ENCODE measurements around the gene ALOXE3.

Gene ALOXE3

GRCh38 chr17:8131844-8132441, 13.6 kb upstream of the ALOXE3 start:
- DNase-seq (ENCODE audit: low read depth) = no peak
- TF ChIP-seq CTCF (conservative IDR thresholded peaks at IDR 0.05; ENCODE audit: low read depth, low read length) = no peak
- H3K4me3 ChIP-seq (ENCODE audit: low read depth, low read length) = no peak overlapping the region

- no peak for TF ChIP-seq CTCF (conservative IDR thresholded peaks at IDR 0.05; ENCODE audit: low read depth, low read length)
- DNase-seq (ENCODE audit: low read depth) = no peak
- H3K4me3 ChIP-seq (ENCODE audit: low read depth, low read length) = no peak overlapping the region
Measured at GRCh38 chr17:8128125-8128784, 9.9 kb upstream of the ALOXE3 start.

GRCh38 chr17:8126491-8127066, 8.3 kb upstream of the ALOXE3 start:
- DNase-seq (ENCODE audit: low read depth) = peak; percentile 62
- peak overlapping the region; percentile 62 for H3K4me3 ChIP-seq (ENCODE audit: low read depth, low read length)
- no peak for TF ChIP-seq CTCF (conservative IDR thresholded peaks at IDR 0.05; ENCODE audit: low read depth, low read length)

- no peak for TF ChIP-seq CTCF (conservative IDR thresholded peaks at IDR 0.05; ENCODE audit: low read depth, low read length)
- H3K4me3 ChIP-seq (ENCODE audit: low read depth, low read length) = peak overlapping the region; percentile 62
- no peak for DNase-seq (ENCODE audit: low read depth)
Measured at GRCh38 chr17:8125947-8126490, 7.7 kb upstream of the ALOXE3 start.

DNA sequence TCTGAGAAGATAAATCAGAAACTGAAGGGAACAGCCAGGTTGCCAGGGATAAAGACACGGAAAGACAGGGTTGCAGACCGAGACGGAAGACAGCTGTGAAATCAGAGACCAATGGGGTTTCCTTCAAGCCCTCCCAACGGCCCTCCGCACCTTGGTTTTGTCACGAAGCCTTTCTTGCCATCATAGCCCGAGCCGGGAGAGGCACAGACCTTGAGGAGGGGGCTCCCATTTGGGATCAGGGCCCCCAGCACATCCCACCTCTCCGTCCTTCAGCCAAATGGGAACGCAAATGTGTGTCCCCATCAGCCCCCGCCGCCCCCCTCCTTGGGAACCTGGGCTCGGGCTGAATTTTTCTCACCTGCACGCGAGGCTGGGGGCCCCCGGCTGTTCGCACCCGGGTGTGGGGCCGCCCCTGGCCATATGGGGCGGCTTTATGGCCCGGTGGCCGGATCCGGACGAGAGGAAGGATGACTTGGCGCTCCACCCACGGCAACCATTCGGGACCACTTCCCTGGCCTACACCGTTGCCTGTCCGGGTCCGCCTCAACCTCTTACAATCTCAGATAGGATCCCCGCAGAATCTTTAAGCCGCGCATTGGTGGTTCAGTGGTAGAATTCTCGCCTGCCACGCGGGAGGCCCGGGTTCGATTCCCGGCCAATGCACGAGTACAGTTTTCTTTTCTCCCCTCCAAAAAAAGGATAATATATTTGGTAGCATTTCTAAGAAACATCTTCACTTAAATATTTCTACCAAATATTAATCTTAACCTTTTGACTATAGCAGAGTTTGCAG, 7.0 kb upstream of the ALOXE3 start:
- peak overlapping the region; percentile 62 for H3K4me3 ChIP-seq (ENCODE audit: low read depth, low read length)
- peak; percentile 68 for DNase-seq (ENCODE audit: low read depth)
- TF ChIP-seq CTCF (conservative IDR thresholded peaks at IDR 0.05; ENCODE audit: low read depth, low read length) = no peak

DNA sequence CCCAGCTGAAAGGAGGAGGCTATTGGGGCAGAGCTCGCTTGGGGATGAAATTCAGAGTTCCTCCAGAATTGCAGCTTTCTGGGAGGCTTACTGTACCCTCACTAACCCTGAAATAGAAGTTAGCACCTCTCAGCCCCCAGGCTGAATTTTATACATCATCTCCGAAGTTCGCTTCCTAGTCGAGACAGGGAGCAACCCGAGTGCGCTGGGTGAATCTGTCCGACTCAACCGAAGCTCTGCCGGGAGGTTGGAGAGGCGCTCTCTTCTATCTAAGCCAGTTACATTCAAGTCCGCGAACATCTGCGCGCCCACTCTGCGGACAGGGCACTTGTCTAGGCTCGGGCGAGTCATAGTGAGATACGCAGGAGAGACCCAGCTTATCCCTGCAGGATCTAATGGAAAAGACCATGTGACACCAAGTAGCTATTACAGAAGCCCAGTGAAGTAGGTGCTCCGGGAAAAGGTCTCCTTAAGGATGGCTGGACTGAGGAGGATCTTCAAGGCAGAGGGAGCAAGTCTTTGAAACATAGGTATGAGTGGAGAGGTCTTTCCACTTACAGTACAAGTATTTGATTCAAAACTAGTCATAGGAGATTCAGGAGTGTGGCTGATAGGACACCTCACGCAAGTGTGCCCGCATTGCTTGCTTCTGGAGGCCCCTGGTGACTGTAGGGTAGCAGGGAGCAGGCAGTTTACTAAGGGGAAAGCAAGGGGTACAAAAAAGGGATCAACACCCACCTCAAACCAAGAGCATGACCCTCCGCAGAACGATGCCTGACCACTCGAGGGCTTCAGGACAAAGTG, 6.2 kb upstream of the ALOXE3 start:
- no peak for TF ChIP-seq CTCF (conservative IDR thresholded peaks at IDR 0.05; ENCODE audit: low read depth, low read length)
- peak; percentile 49 for DNase-seq (ENCODE audit: low read depth)
- H3K4me3 ChIP-seq (ENCODE audit: low read depth, low read length) = peak overlapping the region; percentile 58
